ENCODE measurements around the gene ARHGAP30.

- TF ChIP-seq, protein P1, sequence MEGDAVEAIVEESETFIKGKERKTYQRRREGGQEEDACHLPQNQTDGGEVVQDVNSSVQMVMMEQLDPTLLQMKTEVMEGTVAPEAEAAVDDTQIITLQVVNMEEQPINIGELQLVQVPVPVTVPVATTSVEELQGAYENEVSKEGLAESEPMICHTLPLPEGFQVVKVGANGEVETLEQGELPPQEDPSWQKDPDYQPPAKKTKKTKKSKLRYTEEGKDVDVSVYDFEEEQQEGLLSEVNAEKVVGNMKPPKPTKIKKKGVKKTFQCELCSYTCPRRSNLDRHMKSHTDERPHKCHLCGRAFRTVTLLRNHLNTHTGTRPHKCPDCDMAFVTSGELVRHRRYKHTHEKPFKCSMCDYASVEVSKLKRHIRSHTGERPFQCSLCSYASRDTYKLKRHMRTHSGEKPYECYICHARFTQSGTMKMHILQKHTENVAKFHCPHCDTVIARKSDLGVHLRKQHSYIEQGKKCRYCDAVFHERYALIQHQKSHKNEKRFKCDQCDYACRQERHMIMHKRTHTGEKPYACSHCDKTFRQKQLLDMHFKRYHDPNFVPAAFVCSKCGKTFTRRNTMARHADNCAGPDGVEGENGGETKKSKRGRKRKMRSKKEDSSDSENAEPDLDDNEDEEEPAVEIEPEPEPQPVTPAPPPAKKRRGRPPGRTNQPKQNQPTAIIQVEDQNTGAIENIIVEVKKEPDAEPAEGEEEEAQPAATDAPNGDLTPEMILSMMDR (conservative IDR thresholded peaks at IDR 0.05) = no peak
- TF ChIP-seq ZFX (IDR thresholded peaks at IDR 0.05) = no peak
Observed at GRCh38 chr1:161054232-161054631, 15.5 kb downstream of the ARHGAP30 start.
